COR-L47 (cell line): ENCODE results near the gene LTBP2.

Experiments used
- DNase-seq: peaks from one replicate; lab custom pipeline; 2025; lab: John Stamatoyannopoulos, UW

Gene LTBP2

GRCh38 chr14:74638066-74638465 lies 26.0 kb upstream of the LTBP2 start:
- no peak for DNase-seq

- no peak for DNase-seq
These were observed 25.1 kb upstream of the LTBP2 start for GRCh38 chr14:74637178-74637550.

GRCh38 chr14:74636424-74637177 lies 24.6 kb upstream of the LTBP2 start:
- DNase-seq: no peak

GRCh38 chr14:74635847-74636246 lies 23.8 kb upstream of the LTBP2 start:
- DNase-seq: no peak

- no peak for DNase-seq
These were observed 22.9 kb upstream of the LTBP2 start for GRCh38 chr14:74634964-74635363.

GRCh38 chr14:74634481-74634880 lies 22.4 kb upstream of the LTBP2 start:
- no peak for DNase-seq

GRCh38 chr14:74630881-74631690 lies 19.0 kb upstream of the LTBP2 start:
- no peak for DNase-seq

GRCh38 chr14:74628418-74628817 lies 16.4 kb upstream of the LTBP2 start:
- no peak for DNase-seq

- DNase-seq: no peak
These were observed 15.0 kb upstream of the LTBP2 start for GRCh38 chr14:74627076-74627475.

- no peak for DNase-seq
These were observed 10.2 kb upstream of the LTBP2 start for GRCh38 chr14:74622257-74622656.

GRCh38 chr14:74621556-74621955 lies 9.5 kb upstream of the LTBP2 start:
- DNase-seq: no peak

GRCh38 chr14:74620923-74621322 lies 8.9 kb upstream of the LTBP2 start:
- no peak for DNase-seq

- DNase-seq: no peak
These were observed 8.5 kb upstream of the LTBP2 start for GRCh38 chr14:74620497-74620921.

- no peak for DNase-seq
These were observed 7.7 kb upstream of the LTBP2 start for GRCh38 chr14:74619672-74620131.

- DNase-seq: no peak
These were observed 6.3 kb upstream of the LTBP2 start for GRCh38 chr14:74618078-74618952.

GRCh38 chr14:74616996-74617700 lies 5.1 kb upstream of the LTBP2 start:
- no peak for DNase-seq

GRCh38 chr14:74616507-74616906 lies 4.5 kb upstream of the LTBP2 start:
- no peak for DNase-seq

- no peak for DNase-seq
These were observed 3.7 kb upstream of the LTBP2 start for GRCh38 chr14:74615735-74616134.

GRCh38 chr14:74614508-74615495 lies 2.8 kb upstream of the LTBP2 start:
- no peak for DNase-seq

- DNase-seq: no peak
These were observed 1.3 kb upstream of the LTBP2 start for GRCh38 chr14:74613211-74613914.
